Stimulated activated CD8-positive, alpha-beta memory T cell treated with anti-CD3 and anti-CD28 coated beads, Interleukin-7, amount 100 ng/mL, for 4 hours (primary cell): ENCODE results near the gene RNASEH1.

Source experiments
- DNase-seq, 2 donors: peaks; one replicate each; pipeline ENCODE4 v3.0.0-alpha.2; 2020; ENCODE audit warnings: low read depth in 2 of 2

Gene RNASEH1, protein sequence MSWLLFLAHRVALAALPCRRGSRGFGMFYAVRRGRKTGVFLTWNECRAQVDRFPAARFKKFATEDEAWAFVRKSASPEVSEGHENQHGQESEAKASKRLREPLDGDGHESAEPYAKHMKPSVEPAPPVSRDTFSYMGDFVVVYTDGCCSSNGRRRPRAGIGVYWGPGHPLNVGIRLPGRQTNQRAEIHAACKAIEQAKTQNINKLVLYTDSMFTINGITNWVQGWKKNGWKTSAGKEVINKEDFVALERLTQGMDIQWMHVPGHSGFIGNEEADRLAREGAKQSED

GRCh38 chr2:3558205-3559014 is at the start of gene RNASEH1:
TSS of gene RNASEH1 (minus strand) at chr2:3558333. CDS start at chr2:3558260, 73 bp downstream.
- DNase-seq: peak; percentile 96 to 97

GRCh38 chr2:3606370-3607201 is 48.5 kb upstream of the RNASEH1 start:
- DNase-seq: no peak

- DNase-seq: no peak
Measured at GRCh38 chr2:3606028-3606369, 47.9 kb upstream of the RNASEH1 start.

GRCh38 chr2:3604991-3605961 is 47.1 kb upstream of the RNASEH1 start:
- DNase-seq: peak in 1 of 2 donors; percentile 17

DNA sequence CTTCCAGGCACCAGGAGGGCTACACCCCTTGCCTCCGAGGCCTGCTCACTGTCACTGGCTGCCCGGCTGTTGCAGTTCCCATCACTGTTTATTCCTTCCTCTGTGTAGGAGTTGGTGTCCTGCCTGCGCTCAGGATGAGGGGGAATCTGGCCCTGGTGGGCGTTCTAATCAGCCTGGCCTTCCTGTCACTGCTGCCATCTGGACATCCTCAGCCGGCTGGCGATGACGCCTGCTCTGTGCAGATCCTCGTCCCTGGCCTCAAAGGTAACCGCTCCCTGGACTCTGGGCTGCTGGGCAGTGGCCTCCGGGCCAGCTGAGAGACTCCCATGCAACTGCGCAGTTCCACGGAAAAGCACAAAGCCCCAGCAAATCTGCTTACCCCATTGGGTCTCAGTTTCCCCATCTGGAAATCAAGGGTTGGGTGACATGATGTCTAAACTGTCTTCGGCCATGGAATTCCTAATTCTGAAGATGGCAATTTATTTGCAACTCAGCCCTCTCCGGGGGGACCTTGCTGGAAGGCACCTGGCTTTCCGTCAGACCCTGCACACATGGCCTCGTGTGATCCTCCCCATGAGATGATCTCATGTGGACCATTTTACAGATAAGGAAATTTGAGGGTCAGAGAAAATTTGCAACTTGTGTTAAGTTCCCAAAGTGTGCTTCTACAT is 46.2 kb upstream of the RNASEH1 start:
- no peak for DNase-seq

DNA sequence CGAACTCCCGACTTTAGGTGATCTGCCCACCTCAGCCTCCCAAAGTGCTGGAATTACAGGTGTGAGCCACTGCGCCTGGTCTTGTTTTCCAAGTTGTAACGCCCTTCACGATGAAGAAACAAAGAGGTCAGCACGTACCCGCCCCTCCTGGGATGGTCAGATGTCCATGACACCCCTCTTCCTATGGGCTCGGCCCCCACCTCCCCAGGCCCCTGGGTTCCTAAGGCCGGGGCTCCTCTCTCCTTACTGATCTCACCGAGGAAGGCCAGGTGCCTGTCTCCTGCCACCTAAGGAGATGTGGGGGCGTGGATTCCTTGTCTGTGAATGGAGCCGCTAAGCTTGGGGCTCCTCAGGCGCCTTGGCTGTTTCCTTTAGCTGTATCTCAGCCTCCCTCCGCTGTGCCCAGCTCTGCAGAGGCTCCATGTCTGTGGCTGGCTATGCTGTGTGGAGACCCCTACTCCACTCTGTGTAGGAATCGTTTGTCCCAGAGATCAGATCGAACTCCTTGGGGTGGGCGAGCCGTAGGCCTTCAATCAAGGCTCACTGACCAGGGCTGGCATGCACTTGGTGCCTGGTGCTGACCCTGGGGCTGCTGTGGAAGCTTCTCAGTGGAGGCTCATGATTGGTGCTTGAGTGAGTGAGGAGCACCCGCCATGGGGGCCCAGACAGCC is 45.5 kb upstream of the RNASEH1 start:
- DNase-seq: no peak

- DNase-seq: no peak
Measured at GRCh38 chr2:3602553-3603339, 44.6 kb upstream of the RNASEH1 start.

GRCh38 chr2:3601561-3602271 is 43.6 kb upstream of the RNASEH1 start:
- DNase-seq: no peak

GRCh38 chr2:3600256-3600855 is 42.2 kb upstream of the RNASEH1 start:
- DNase-seq: no peak

GRCh38 chr2:3598912-3599854 is 41.0 kb upstream of the RNASEH1 start:
- no peak for DNase-seq

- DNase-seq: no peak
Measured at GRCh38 chr2:3598197-3598910, 40.2 kb upstream of the RNASEH1 start.

DNA sequence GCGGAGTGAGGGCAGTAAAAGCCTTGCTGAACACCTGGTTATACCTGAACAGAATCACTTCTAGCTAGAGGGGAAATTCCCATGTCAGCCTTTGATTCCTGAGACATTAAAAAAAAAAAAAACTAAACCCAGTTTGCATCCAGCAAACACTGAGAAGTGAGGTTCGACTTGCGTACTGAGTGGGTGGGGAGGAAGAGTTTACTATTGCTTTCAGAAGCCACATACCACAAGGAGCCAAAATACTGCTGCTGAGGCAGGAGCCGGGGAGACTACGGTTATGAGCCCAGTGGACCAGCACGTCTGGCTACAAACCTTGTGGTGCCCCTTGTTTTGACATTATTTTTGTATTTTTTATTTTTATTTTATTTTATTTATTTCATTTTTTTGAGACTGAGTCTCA is 39.4 kb upstream of the RNASEH1 start:
- no peak for DNase-seq

DNA sequence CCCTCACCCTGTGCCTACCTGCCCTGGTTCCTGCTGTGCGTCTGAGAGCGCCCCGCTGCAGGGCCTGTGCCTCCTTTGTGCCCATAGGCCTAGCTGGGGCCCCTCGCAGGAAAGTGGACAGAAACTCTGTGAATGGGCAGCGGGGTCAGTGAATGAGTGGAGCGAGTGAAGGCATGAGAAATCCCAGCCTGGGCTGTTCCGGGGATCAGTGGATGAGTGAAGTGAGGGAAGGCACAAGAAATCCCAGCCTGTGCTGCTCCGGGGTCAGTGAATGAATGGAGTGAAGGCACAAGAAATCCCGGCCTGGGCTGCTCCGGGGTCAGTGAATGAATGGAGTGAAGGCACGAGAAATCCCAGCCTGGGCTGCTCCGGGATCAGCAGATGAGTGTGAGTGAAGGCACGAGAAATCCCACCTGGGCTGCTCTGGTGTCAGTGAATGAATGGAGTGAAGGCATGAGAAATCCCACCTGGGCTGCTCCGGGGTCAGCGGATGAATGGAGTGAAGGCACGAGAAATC is 38.8 kb upstream of the RNASEH1 start:
- DNase-seq: no peak

DNA sequence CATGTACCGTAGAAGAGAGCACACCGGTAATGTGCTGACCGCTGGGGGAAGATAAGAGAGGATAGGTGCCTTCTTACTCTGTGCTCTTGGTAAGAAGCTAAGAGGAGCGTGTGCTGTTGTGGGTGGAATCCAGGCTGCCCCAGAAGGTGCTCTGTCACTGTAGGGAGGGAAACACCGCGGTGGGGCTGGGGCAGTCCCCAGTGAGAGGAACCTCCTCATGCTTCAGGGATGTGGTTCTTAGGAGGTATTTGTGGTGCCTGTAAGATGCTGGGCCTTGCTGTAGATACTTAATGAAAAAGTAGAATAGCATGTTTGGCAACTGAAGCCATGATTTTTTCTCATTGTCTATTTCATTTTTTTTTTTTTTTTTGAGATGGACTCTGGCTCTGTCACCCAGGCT is 37.9 kb upstream of the RNASEH1 start:
- no peak for DNase-seq

GRCh38 chr2:3595404-3595803 is 37.3 kb upstream of the RNASEH1 start:
- no peak for DNase-seq
